Gastroesophageal sphincter (tissue), 4 donors: Measurements from ENCODE around the gene KCNMB2. TPM values are rescaled to one million over a fixed set of nuclear protein-coding genes. Genes with fewer than 3 reads are reported as not detected.

Source experiments
- ATAC-seq: fragments of 150-250 bp; one replicate; pipeline ENCODE4 v1.9.1; 2016; ENCODE audit warnings: mild to moderate bottlenecking, moderate library complexity
- H3K27ac ChIP-seq, 4 donors: fragments of 200-600 bp; sonication (generic) in 3 of 4; 1 replicate in 3 of 4; 2 replicates in 1 of 4; pipeline ENCODE4 v1.5.1; 2016 to 2019
- H3K27me3 ChIP-seq: fragments of 200-600 bp; sonication (generic); one replicate; pipeline ENCODE4 v1.5.1; 2019
- H3K36me3 ChIP-seq, 2 donors: fragments of 200-600 bp; sonication (generic); one replicate each; pipeline ENCODE4 v1.5.1; 2019; ENCODE audit warnings: control low read depth in 1 of 2
- H3K4me1 ChIP-seq, 3 donors: fragments of 200-600 bp; sonication (generic); 1 replicate in 2 of 3; 2 replicates in 1 of 3; pipeline ENCODE4 v1.5.1; 2016 to 2019; ENCODE audit warnings: control low read depth in 2 of 3
- H3K4me3 ChIP-seq, 2 donors: fragments of 200-600 bp; sonication (generic); one replicate each; pipeline ENCODE4 v1.5.1; 2019; ENCODE audit warnings: mild to moderate bottlenecking in 1 of 2, moderate library complexity in 1 of 2
- H3K9me3 ChIP-seq, 3 donors: fragments of 200-600 bp; sonication (generic); one replicate each; pipeline ENCODE4 v1.5.1; 2017 to 2019; ENCODE audit warnings: control low read depth in 2 of 3
- CTCF ChIP-seq, 4 experiments: fragments of 200-600 bp in 2 of 4; fragments of 450-650 bp in 2 of 4; sonication (generic) in 1 of 4; IDR thresholded peaks; one replicate each; pipeline ENCODE4 v1.5.1; 2017 to 2019; ENCODE audit warnings: antibody characterized with exemption in 4 of 4, mild to moderate bottlenecking in 2 of 4, moderate library complexity in 2 of 4
- EP300 ChIP-seq: sonication (generic); formaldehyde crosslinking; IDR thresholded peaks from one replicate; pipeline ENCODE4 v1.6.1; 2017; ENCODE audit warnings: antibody characterized with exemption, mild to moderate bottlenecking
- POLR2A ChIP-seq, 2 donors: fragments of 450-650 bp; IDR thresholded peaks; one replicate each; pipeline ENCODE4 v1.6.1; 2017; ENCODE audit warnings: antibody characterized with exemption in 2 of 2, mild to moderate bottlenecking in 2 of 2, moderate library complexity in 1 of 2
- POLR2AphosphoS5 ChIP-seq: sonication (generic); formaldehyde crosslinking; IDR thresholded peaks from one replicate; pipeline ENCODE4 v1.6.1; 2017; ENCODE audit warnings: antibody characterized with exemption
- WGBS, 2 donors: methylation state at CpG; one replicate each; pipeline ENCODE4 v1.1.5; 2018; ENCODE audit warnings: low coverage in 1 of 2; 5-methylcytosine and 5-hydroxymethylcytosine counted together
- total RNA-seq, 4 donors: library from RNA; depleted of rRNA; stranded (reverse); fragments of >200 nt; gene quantifications; one replicate each; pipeline ENCODE4 v1.1.0, GENCODE V29; 2016

KCNMB2 gene
- total RNA-seq, 4 donors from 2014 or later = 1.3 TPM; not detected in 3

GRCh38 chr3:178732824-178733223 is 196.6 kb downstream of the KCNMB2 start:
- ATAC-seq = no peak
- peaks cover 0 to 23% (median 0%) of the 10 kb centered on the region in 3 donors for H3K4me1 ChIP-seq
- no peaks in the 10 kb centered on the region for H3K27me3 ChIP-seq
- H3K27ac ChIP-seq = no peak overlapping the region
- no peaks in the 10 kb centered on the region for H3K9me3 ChIP-seq
- H3K36me3 ChIP-seq = no peaks in the 10 kb centered on the region
- 88 to 96% methylated on average over 4 of the region's 4 CpGs for WGBS, 2 donors
- H3K4me3 ChIP-seq = no peak overlapping the region
- TF ChIP-seq CTCF (IDR thresholded peaks at IDR 0.05) (no peak), EP300 (no peak), POLR2AphosphoS5 (no peak), POLR2A (IDR thresholded peaks at IDR 0.05) (no peak)

- Histone ChIP-seq H3K4me1 (peaks cover 0 to 23% (median 0%) of the 10 kb centered on the region in 3 donors), H3K27me3 (no peaks in the 10 kb centered on the region), H3K4me3 (no peak overlapping the region), H3K27ac (peak overlapping the region in 3 of 4 donors; percentile 56 to 64 (median 57)), H3K36me3 (no peaks in the 10 kb centered on the region), H3K9me3 (no peaks in the 10 kb centered on the region)
- ATAC-seq = no peak
- TF ChIP-seq POLR2AphosphoS5 (no peak), CTCF (IDR thresholded peaks at IDR 0.05) (no peak), EP300 (no peak), POLR2A (IDR thresholded peaks at IDR 0.05) (no peak)
- 36 to 39% methylated on average over 4 of the region's 4 CpGs for WGBS, 2 donors
Measured at GRCh38 chr3:178735032-178735674, 198.9 kb downstream of the KCNMB2 start.

GRCh38 chr3:178736300-178736699 is 200.1 kb downstream of the KCNMB2 start:
- Histone ChIP-seq H3K4me3 (no peak overlapping the region), H3K36me3 (no peaks in the 10 kb centered on the region), H3K27ac (peak overlapping the region in 3 of 4 donors; percentile 56 to 64 (median 57)), H3K9me3 (no peaks in the 10 kb centered on the region), H3K4me1 (peaks cover 0 to 23% (median 0%) of the 10 kb centered on the region in 3 donors), H3K27me3 (no peaks in the 10 kb centered on the region)
- peak; percentile 65 for ATAC-seq
- WGBS, 2 donors = 48 to 56% methylated on average over 3 of the region's 3 CpGs
- TF ChIP-seq POLR2AphosphoS5 = peak; percentile 86
- no peak for TF ChIP-seq POLR2A (IDR thresholded peaks at IDR 0.05)

GRCh38 chr3:178739720-178740119 is 203.5 kb downstream of the KCNMB2 start:
- WGBS, 2 donors = 82 to 86% methylated on average over 2 to 3 of the region's 3 CpGs
- TF ChIP-seq POLR2A (IDR thresholded peaks at IDR 0.05) = no peak
- TF ChIP-seq CTCF (IDR thresholded peaks at IDR 0.05) = no peak
- TF ChIP-seq POLR2AphosphoS5 = no peak
- no peak for TF ChIP-seq EP300
- no peak overlapping the region for H3K27ac ChIP-seq
- no peaks in the 10 kb centered on the region for H3K36me3 ChIP-seq
- H3K27me3 ChIP-seq = no peaks in the 10 kb centered on the region
- no peak overlapping the region for H3K4me3 ChIP-seq
- H3K4me1 ChIP-seq = peaks cover 0 to 23% (median 0%) of the 10 kb centered on the region in 3 donors
- ATAC-seq = no peak
- H3K9me3 ChIP-seq = no peaks in the 10 kb centered on the region

- no peak for ATAC-seq
- Histone ChIP-seq H3K9me3 (no peaks in the 10 kb centered on the region), H3K36me3 (no peaks in the 10 kb centered on the region), H3K27me3 (no peaks in the 10 kb centered on the region), H3K27ac (no peak overlapping the region), H3K4me1 (peaks cover 0 to 10% (median 0%) of the 10 kb centered on the region in 3 donors), H3K4me3 (no peak overlapping the region)
- no peak for TF ChIP-seq POLR2A (IDR thresholded peaks at IDR 0.05)
- no peak for TF ChIP-seq POLR2AphosphoS5
- no peak for TF ChIP-seq CTCF (IDR thresholded peaks at IDR 0.05)
- no peak for TF ChIP-seq EP300
- WGBS, 2 donors = 77 to 85% methylated on average over 2 of the region's 2 CpGs
Measured at GRCh38 chr3:178741020-178741419, 204.8 kb downstream of the KCNMB2 start.
